Activated CD8-positive, alpha-beta memory T cell treated with anti-CD3 and anti-CD28 coated beads, Interleukin-2, amount 50 U/mL, for 24 hours (primary cell): ENCODE data around the gene GMPPB.
"Not testable (repeated sequence)": the region's sequence is repeated elsewhere in the genome, so short reads cannot be mapped to it uniquely, and the experiment has no call there.

Source experiments
- DNase-seq: peaks from one replicate; pipeline ENCODE4 v3.0.0-alpha.2; 2020; ENCODE audit errors: extremely low read depth

GMPPB gene

GRCh38 chr3:49723628-49724551 is at the start of gene GMPPB:
TSS of gene GMPPB (minus strand) at chr3:49723951. CDS start at chr3:49723726, 225 bp downstream.
- peak; percentile 82 for DNase-seq

GRCh38 chr3:49772703-49773102 is 49.0 kb upstream of the GMPPB start:
- no peak for DNase-seq

- no peak for DNase-seq
Observed at GRCh38 chr3:49771340-49771938, 47.7 kb upstream of the GMPPB start.

GRCh38 chr3:49769926-49770325 is 46.2 kb upstream of the GMPPB start:
- DNase-seq, result no peak

GRCh38 chr3:49769286-49769915 is 45.6 kb upstream of the GMPPB start:
- no peak for DNase-seq

GRCh38 chr3:49763981-49764380 is 40.2 kb upstream of the GMPPB start:
- no peak for DNase-seq

- DNase-seq, result no peak
Observed at GRCh38 chr3:49761661-49762060, 37.9 kb upstream of the GMPPB start.

- DNase-seq, result no peak
Observed at GRCh38 chr3:49759226-49759625, 35.5 kb upstream of the GMPPB start.

GRCh38 chr3:49757197-49757596 is 33.4 kb upstream of the GMPPB start:
- no peak for DNase-seq

GRCh38 chr3:49756036-49756435 is 32.3 kb upstream of the GMPPB start:
- DNase-seq, result no peak

- DNase-seq, result no peak
Observed at GRCh38 chr3:49754536-49754935, 30.8 kb upstream of the GMPPB start.

GRCh38 chr3:49751501-49751900 is 27.8 kb upstream of the GMPPB start:
- no peak for DNase-seq

GRCh38 chr3:49750056-49750455 is 26.3 kb upstream of the GMPPB start:
- DNase-seq, result no peak

GRCh38 chr3:49748874-49749273 is 25.1 kb upstream of the GMPPB start:
- not testable (repeated sequence) for DNase-seq

- DNase-seq, result no peak
Observed at GRCh38 chr3:49747792-49748480, 24.2 kb upstream of the GMPPB start.

- DNase-seq, result no peak
Observed at GRCh38 chr3:49745986-49746385, 22.2 kb upstream of the GMPPB start.

- no peak for DNase-seq
Observed at GRCh38 chr3:49740427-49740826, 16.7 kb upstream of the GMPPB start.

GRCh38 chr3:49738067-49738713 is 14.4 kb upstream of the GMPPB start:
- DNase-seq, result no peak

- DNase-seq, result no peak
Observed at GRCh38 chr3:49734752-49735151, 11.0 kb upstream of the GMPPB start.

- DNase-seq, result no peak
Observed at GRCh38 chr3:49733551-49733950, 9.8 kb upstream of the GMPPB start.

- DNase-seq, result no peak
Observed at GRCh38 chr3:49732597-49732996, 8.8 kb upstream of the GMPPB start.
